ENCODE data around the gene RPF1.

Gene RPF1

GRCh38 chr1:84510668-84511067, 31.6 kb downstream of the RPF1 start (continued):
- TF ChIP-seq PRDM6 (tag by site-specific recombination; IDR thresholded peaks at IDR 0.05) (peak; percentile 59), ZNF777 (tag by site-specific recombination; IDR thresholded peaks at IDR 0.05; ENCODE audit: borderline replicate concordance) (no peak), ZBTB44 (tag by site-specific recombination; IDR thresholded peaks at IDR 0.05) (no peak), ZNF394 (tag by site-specific recombination; IDR thresholded peaks at IDR 0.05; ENCODE audit: borderline replicate concordance) (peak; percentile 50; the same call in 1 of the 2 replicates), ZNF513 (tag by site-specific recombination; IDR thresholded peaks at IDR 0.05) (no peak), ZNF658 (tag by site-specific recombination; IDR thresholded peaks at IDR 0.05) (no peak), MZF1 (tag by site-specific recombination; IDR thresholded peaks at IDR 0.05; ENCODE audit: borderline replicate concordance) (peak; percentile 65; the same call in 1 of the 2 replicates), KLF9 (tag by site-specific recombination; IDR thresholded peaks at IDR 0.05; ENCODE audit: low read depth) (no peak), ZNF10 (tag by site-specific recombination; IDR thresholded peaks at IDR 0.05) (peak; percentile 33; the same call in 1 of the 2 replicates), OVOL3 (tag by site-specific recombination; IDR thresholded peaks at IDR 0.05) (peak; percentile 68; the same call in 1 of the 2 replicates), SCRT2 (tag by site-specific recombination; IDR thresholded peaks at IDR 0.05) (peak; percentile 92), TRIM28 (IDR thresholded peaks at IDR 0.05; ENCODE audit: borderline replicate concordance, low read length) (peak; percentile 34; the same call in 1 of the 2 replicates), ZNF785 (tag by site-specific recombination; IDR thresholded peaks at IDR 0.05) (no peak), ZBTB20 (tag by site-specific recombination; IDR thresholded peaks at IDR 0.05) (no peak), GLI2 (tag by site-specific recombination; IDR thresholded peaks at IDR 0.05; ENCODE audit: borderline replicate concordance, low read depth) (no peak), ZNF501 (tag by site-specific recombination; IDR thresholded peaks at IDR 0.05) (no peak), ATF2 (tag by site-specific recombination; IDR thresholded peaks at IDR 0.05; ENCODE audit: low read depth) (peak; percentile 83), ZNF707 (tag by site-specific recombination; IDR thresholded peaks at IDR 0.05) (no peak), ZNF26 (tag by site-specific recombination; IDR thresholded peaks at IDR 0.05) (peak; percentile 29; the same call in 1 of the 2 replicates), PRDM4 (tag by site-specific recombination; IDR thresholded peaks at IDR 0.05) (peak; percentile 72), ZNF660 (tag by site-specific recombination; IDR thresholded peaks at IDR 0.05) (no peak), PATZ1 (tag by site-specific recombination; IDR thresholded peaks at IDR 0.05) (no peak), ZNF629 (tag by site-specific recombination; IDR thresholded peaks at IDR 0.05) (0 out of 2 replicates have a peak, but pooled peaks have one; percentile 59), SCRT1 (tag by site-specific recombination; IDR thresholded peaks at IDR 0.05; ENCODE audit: borderline replicate concordance) (peak; percentile 82), ZNF274 (IDR thresholded peaks at IDR 0.05; ENCODE audit: low read length) (no peak), ZNF274 (tag by site-specific recombination; IDR thresholded peaks at IDR 0.05; ENCODE audit: borderline replicate concordance) (no peak), ZNF366 (tag by site-specific recombination; conservative IDR thresholded peaks at IDR 0.05) (peak; percentile 69), ZNF24 (tag by site-specific recombination; IDR thresholded peaks at IDR 0.05) (peak; percentile 72; the same call in 1 of the 2 replicates)
